ENCODE data around the gene GOLGB1.

GOLGB1 gene

DNA sequence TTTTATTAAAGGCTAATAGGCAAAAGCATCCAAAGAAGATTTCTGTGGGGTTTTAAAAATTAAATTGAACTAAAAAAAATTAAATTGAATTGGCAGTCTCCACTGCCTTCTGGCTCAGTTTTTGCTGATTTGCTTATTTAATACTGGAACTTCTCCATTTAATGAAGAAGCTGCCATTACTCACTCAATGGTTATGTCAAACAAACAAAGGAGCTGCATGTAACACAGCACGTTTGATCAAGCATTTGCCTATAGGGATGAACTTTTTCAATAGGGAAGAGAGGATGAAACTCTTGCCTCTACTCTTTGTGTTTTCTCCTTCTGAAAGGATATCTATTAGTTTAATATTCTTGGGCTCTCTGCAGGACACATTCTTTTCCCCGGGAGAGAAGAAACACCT lies 84.1 kb downstream of the GOLGB1 start:
- ATAC-seq: no peak
- TF ChIP-seq ZNF70 (CRISPR knock-in tag; IDR thresholded peaks at IDR 0.05) (no peak), SNAI2 (CRISPR knock-in tag; IDR thresholded peaks at IDR 0.05) (no peak), RARB (CRISPR knock-in tag; IDR thresholded peaks at IDR 0.05) (no peak), CSDC2 (CRISPR knock-in tag; IDR thresholded peaks at IDR 0.05) (no peak), ZC3H10 (CRISPR knock-in tag; IDR thresholded peaks at IDR 0.05) (no peak), GLIS3 (CRISPR knock-in tag; IDR thresholded peaks at IDR 0.05) (no peak), PPARA (CRISPR knock-in tag; IDR thresholded peaks at IDR 0.05; ENCODE audit: borderline replicate concordance) (no peak), ZNF8 (CRISPR knock-in tag; IDR thresholded peaks at IDR 0.05) (no peak), ARNTL (CRISPR knock-in tag; IDR thresholded peaks at IDR 0.05; ENCODE audit: borderline replicate concordance, low read depth) (no peak), ESRRG (CRISPR knock-in tag; IDR thresholded peaks at IDR 0.05) (no peak), TCF4 (CRISPR knock-in tag; IDR thresholded peaks at IDR 0.05; ENCODE audit: borderline replicate concordance) (no peak), ZNF565 (CRISPR knock-in tag; conservative IDR thresholded peaks at IDR 0.05; ENCODE audit: low read depth) (no peak), POU6F1 (CRISPR knock-in tag; IDR thresholded peaks at IDR 0.05; ENCODE audit: borderline replicate concordance, low read depth) (no peak), OSR1 (CRISPR knock-in tag; IDR thresholded peaks at IDR 0.05) (no peak), ZFP30 (CRISPR knock-in tag; IDR thresholded peaks at IDR 0.05) (no peak), ZFP3 (CRISPR knock-in tag; IDR thresholded peaks at IDR 0.05) (no peak), PATZ1 (CRISPR knock-in tag; IDR thresholded peaks at IDR 0.05; ENCODE audit: borderline replicate concordance) (no peak), TSHZ2 (CRISPR knock-in tag; IDR thresholded peaks at IDR 0.05) (no peak), BACH2 (CRISPR knock-in tag; IDR thresholded peaks at IDR 0.05; ENCODE audit: borderline replicate concordance) (no peak)
- TF ChIP-seq, protein P1, sequence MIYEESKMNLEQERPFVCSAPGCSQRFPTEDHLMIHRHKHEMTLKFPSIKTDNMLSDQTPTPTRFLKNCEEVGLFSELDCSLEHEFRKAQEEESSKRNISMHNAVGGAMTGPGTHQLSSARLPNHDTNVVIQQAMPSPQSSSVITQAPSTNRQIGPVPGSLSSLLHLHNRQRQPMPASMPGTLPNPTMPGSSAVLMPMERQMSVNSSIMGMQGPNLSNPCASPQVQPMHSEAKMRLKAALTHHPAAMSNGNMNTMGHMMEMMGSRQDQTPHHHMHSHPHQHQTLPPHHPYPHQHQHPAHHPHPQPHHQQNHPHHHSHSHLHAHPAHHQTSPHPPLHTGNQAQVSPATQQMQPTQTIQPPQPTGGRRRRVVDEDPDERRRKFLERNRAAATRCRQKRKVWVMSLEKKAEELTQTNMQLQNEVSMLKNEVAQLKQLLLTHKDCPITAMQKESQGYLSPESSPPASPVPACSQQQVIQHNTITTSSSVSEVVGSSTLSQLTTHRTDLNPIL (CRISPR knock-in tag; IDR thresholded peaks at IDR 0.05; ENCODE audit: low read depth): no peak

- no peak for ATAC-seq
- TF ChIP-seq GLIS3 (CRISPR knock-in tag; IDR thresholded peaks at IDR 0.05) (no peak), ZFP30 (CRISPR knock-in tag; IDR thresholded peaks at IDR 0.05) (no peak), POU6F1 (CRISPR knock-in tag; IDR thresholded peaks at IDR 0.05; ENCODE audit: borderline replicate concordance, low read depth) (no peak), ESRRG (CRISPR knock-in tag; IDR thresholded peaks at IDR 0.05) (no peak), PPARA (CRISPR knock-in tag; IDR thresholded peaks at IDR 0.05; ENCODE audit: borderline replicate concordance) (no peak), SNAI2 (CRISPR knock-in tag; IDR thresholded peaks at IDR 0.05) (no peak), ZC3H10 (CRISPR knock-in tag; IDR thresholded peaks at IDR 0.05) (no peak), ARNTL (CRISPR knock-in tag; IDR thresholded peaks at IDR 0.05; ENCODE audit: borderline replicate concordance, low read depth) (no peak), ZNF8 (CRISPR knock-in tag; IDR thresholded peaks at IDR 0.05) (no peak), PATZ1 (CRISPR knock-in tag; IDR thresholded peaks at IDR 0.05; ENCODE audit: borderline replicate concordance) (no peak), ISL1 (CRISPR knock-in tag; IDR thresholded peaks at IDR 0.05) (no peak), CSDC2 (CRISPR knock-in tag; IDR thresholded peaks at IDR 0.05) (no peak), CSRNP3 (CRISPR knock-in tag; IDR thresholded peaks at IDR 0.05) (no peak), ZNF565 (CRISPR knock-in tag; conservative IDR thresholded peaks at IDR 0.05; ENCODE audit: low read depth) (no peak), BACH2 (CRISPR knock-in tag; IDR thresholded peaks at IDR 0.05; ENCODE audit: borderline replicate concordance) (no peak), ZFP3 (CRISPR knock-in tag; IDR thresholded peaks at IDR 0.05) (no peak)
- TF ChIP-seq, protein P1 (CRISPR knock-in tag; IDR thresholded peaks at IDR 0.05; ENCODE audit: low read depth): no peak
Observed at GRCh38 chr3:121663171-121663847, 86.2 kb downstream of the GOLGB1 start.
